AG10803 (cell line): Measurements from ENCODE around the gene CBARP.
"Not testable (repeated sequence)": the region's sequence is repeated elsewhere in the genome, so short reads cannot be mapped to it uniquely, and the experiment has no call there.

ENCODE experiments used
- DNase-seq: peaks from one replicate; pipeline ENCODE4 v3.0.0; 2010; ENCODE audit warnings: low read depth
- H3K4me3 ChIP-seq: 2 replicates; pipeline ENCODE4 v1.5.1; 2011; ENCODE audit warnings: mild to moderate bottlenecking, low read length, control low read depth
- CTCF ChIP-seq: conservative IDR thresholded peaks from 2 replicates; pipeline ENCODE4 v1.5.1; 2011; ENCODE audit warnings: mild to moderate bottlenecking, low read length, control low read depth, inconsistent platforms

The CBARP gene

GRCh38 chr19:1205114-1206099 is 32.4 kb downstream of the CBARP start, which contains the start of gene STK11:
Gene STK11, plus strand, starts transcription at chr19:1205778. Its CDS starts 1,136 bp downstream, at chr19:1206914.
- peak within 1 kb of the TSS; percentile 80 for H3K4me3 ChIP-seq
- TF ChIP-seq CTCF: no peak
- peak; percentile 97 for DNase-seq

DNA sequence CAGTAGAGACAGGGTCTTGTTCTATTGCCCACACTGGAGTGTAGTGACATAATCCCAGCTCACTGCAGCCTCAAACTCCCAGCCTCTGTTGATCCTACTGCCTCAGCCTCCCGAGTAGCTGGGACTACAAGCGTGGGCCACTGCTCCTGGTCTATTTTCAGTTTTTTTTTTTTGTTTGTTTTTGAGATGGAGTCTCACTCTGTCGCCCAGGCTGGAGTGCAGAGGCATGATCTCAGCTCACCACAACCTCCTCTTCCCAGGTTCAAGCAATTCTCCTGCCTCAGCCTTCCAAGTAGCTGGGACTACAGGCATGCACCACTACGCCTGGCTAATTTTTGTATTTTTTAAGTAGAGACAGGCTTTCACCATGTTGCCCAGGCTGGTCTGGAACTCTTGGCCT is 37.2 kb downstream of the CBARP start:
- DNase-seq, H3K4me3 ChIP-seq: not testable (repeated sequence)

DNA sequence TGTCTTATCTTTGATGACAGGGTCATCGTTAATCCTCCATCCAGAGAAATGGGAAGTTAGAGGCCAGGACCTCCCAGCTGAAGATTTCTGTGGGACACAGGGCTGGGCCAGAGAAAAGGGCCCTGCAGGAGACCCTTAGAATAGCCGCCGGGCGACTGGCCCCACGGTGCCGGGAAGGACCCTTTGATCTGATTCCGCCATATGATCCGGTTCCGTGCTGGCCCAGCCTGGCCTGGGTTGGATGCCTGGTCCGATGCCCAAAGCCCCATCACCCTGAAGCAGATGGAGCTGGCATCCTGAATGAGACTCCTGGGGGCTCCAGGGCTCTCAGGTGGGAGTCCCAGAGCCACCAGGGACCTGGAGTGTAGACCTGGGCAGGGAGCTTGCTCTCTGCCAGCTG is 38.3 kb downstream of the CBARP start:
- no peak for DNase-seq
- TF ChIP-seq CTCF: no peak
- H3K4me3 ChIP-seq: no peak overlapping the region

- no peak overlapping the region for H3K4me3 ChIP-seq
- DNase-seq: no peak
- TF ChIP-seq CTCF: no peak
These were observed 48.4 kb downstream of the CBARP start for GRCh38 chr19:1189419-1189818.

DNA sequence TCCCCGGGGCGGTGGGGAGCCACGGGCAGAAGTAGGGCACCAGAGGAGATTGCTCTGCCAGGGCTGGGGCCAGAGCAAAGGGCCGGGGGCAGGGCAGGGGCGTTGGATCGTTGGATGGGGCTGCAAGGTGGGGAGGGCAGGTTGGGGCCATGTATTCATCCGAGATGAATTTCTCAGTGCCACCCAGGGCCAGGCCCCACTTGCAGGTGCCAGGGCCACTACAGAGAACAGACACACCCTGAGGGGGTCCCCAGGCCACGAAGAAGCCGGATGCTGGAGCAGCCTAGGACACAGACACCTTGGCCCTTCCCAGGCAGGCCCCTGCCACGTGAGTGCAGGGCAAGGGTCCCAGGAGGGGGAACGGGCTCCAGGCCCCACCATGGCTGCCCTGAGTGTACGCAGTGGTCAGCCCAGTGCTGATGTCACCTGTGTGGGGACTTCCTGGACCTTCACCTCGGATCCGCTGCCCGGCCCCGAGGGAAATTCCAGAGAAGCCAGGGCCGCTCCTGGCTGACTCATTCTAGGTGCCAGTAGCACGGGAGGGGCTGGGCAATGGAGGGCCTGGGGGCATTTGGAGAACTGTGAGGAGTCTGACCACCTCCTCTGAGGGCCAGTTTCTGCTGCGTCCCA is 54.1 kb downstream of the CBARP start:
- TF ChIP-seq CTCF: no peak
- no peak overlapping the region for H3K4me3 ChIP-seq
- DNase-seq: no peak

GRCh38 chr19:1182727-1183126 is 55.1 kb downstream of the CBARP start:
- DNase-seq: no peak
- H3K4me3 ChIP-seq: no peak overlapping the region
- TF ChIP-seq CTCF: no peak

- no peak for TF ChIP-seq CTCF
- H3K4me3 ChIP-seq: no peak overlapping the region
- no peak for DNase-seq
These were observed 55.7 kb downstream of the CBARP start for GRCh38 chr19:1182068-1182467.
